ENCODE results near the gene COX6A2.
A peak's percentile ranks its signal among the peaks of the same experiment; 100 is the strongest.

Gene COX6A2

DNA sequence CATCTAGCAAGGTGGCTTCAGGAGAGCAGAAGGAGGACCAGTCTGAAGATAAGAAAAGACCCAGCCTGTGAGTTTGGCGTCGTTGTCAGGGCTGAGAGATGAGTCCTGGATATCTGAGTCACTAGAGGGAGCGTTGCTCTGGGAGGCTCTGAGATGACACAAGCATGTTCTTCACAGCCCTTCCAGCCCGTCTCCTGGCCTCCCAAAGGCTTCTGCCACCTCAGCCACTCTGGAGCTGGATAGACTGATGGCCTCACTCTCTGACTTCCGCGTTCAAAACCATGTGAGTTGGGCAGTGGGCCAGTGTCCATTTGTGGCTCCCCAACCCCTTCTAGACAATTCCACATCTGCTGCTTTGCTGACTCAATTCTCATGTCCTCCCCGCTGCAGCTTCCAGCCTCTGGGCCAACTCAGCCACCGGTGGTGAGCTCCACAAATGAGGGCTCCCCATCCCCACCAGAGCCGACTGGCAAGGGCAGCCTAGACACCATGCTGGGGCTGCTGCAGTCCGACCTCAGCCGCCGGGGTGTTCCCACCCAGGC is 46.1 kb upstream of the COX6A2 start:
- Histone ChIP-seq H3K36me3 (no peaks in the 10 kb centered on the region; the same call in 1 of the 2 replicates), H3K4me3 (ENCODE audit: low read depth, low read length) (no peak overlapping the region), H3K27me3 (no peaks in the 10 kb centered on the region), H3K4me1 (peaks cover 4% of the 10 kb centered on the region; the same call in 1 of the 2 replicates), H3K9me3 (no peaks in the 10 kb centered on the region)
- no peak for DNase-seq
- no peak for TF ChIP-seq CTCF (IDR thresholded peaks at IDR 0.05; ENCODE audit: low read depth, low read length)

- Histone ChIP-seq H3K9me3 (no peaks in the 10 kb centered on the region), H3K36me3 (no peaks in the 10 kb centered on the region; the same call in 1 of the 2 replicates), H3K27me3 (no peaks in the 10 kb centered on the region), H3K4me1 (peaks cover 4% of the 10 kb centered on the region; the same call in 1 of the 2 replicates), H3K4me3 (ENCODE audit: low read depth, low read length) (no peak overlapping the region)
- DNase-seq = no peak
- TF ChIP-seq CTCF (IDR thresholded peaks at IDR 0.05; ENCODE audit: low read depth, low read length) = no peak
Measured at GRCh38 chr16:31473264-31473984, 45.3 kb upstream of the COX6A2 start.

DNA sequence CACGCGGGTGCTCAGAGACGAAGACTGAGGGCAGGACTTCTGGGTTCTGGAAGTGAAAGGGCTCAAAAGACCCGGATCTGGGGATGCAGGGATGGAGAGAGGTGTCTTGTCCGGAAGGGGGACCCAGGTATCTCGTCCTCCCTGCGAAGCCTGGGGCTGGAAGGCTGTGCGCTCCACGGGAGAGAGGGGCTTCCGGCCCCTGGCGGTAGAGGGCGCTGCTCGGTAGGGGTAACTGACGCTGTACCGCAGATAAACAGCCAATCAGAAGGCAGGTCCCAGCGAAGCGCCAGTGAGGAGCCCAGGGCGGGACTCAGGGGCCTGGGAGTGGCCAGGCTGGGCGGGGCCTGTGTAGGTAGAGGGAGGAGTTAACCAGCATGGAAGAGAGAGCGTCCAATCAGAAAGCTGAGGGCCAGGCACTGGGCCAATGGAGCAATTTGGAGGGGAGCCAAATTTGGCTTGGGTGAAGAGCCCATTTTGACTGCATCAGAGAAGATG is 44.6 kb upstream of the COX6A2 start:
- Histone ChIP-seq H3K36me3 (no peaks in the 10 kb centered on the region; the same call in 1 of the 2 replicates), H3K4me3 (ENCODE audit: low read depth, low read length) (peak overlapping the region; percentile 72), H3K4me1 (peaks cover 4% of the 10 kb centered on the region; the same call in 1 of the 2 replicates), H3K27me3 (no peaks in the 10 kb centered on the region), H3K9me3 (no peaks in the 10 kb centered on the region)
- peak; percentile 85 for TF ChIP-seq CTCF (IDR thresholded peaks at IDR 0.05; ENCODE audit: low read depth, low read length)
- DNase-seq = peak; percentile 95

DNA sequence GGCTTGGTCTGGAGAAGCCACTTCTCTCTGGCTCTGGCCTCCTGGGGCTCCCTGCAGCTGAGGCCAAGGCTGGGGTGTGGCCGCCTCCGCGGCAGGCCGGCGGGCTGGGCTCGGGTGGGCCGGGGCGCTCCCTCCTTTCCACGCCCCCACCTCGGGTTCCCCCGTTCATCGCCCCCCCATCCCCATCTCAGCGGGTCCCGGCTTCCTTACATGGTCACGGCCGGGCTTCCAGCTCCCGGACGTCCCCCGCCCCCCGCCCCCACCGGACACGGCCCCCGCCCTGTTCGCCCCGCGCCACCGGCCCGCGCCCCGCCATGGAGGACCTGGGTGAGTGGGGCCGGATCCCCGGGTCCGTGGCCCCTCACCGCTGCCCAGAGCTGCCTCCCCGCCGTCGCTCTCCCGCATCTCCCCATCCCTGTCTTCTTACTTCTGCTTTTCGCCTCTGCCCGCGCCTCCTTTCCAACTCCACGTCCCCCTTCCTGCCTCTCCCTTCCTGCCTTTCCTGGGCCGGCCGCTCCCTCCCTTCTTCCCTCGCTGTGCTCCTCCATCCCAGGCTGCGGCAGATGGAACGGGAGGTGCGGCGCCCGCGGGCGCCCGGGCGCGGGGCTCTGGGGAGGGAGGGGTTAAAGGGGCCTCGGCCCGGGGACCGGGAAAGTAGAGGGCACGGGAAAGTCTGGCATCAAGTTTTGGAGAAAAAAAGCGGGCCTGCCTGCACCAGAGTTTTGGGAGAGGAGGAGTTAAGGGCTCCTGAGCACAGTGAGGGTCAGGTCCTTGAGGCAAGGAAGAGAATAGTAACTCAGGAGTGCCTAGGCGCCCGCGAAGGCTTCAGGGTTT is 43.9 kb upstream of the COX6A2 start, which contains the start of gene TGFB1I1:
TGFB1I1 (plus strand) TSS at position 278 of the 834 bp plus-strand sequence; CDS start at position 315, 37 bp downstream.
- H3K36me3 ChIP-seq = no peaks in the 10 kb centered on the region; the same call in 1 of the 2 replicates
- peaks cover 4% of the 10 kb centered on the region; the same call in 1 of the 2 replicates for H3K4me1 ChIP-seq
- no peaks in the 10 kb centered on the region for H3K9me3 ChIP-seq
- DNase-seq = peak; percentile 72
- peak within 1 kb of the TSS; percentile 72 for H3K4me3 ChIP-seq (ENCODE audit: low read depth, low read length)
- TF ChIP-seq CTCF (IDR thresholded peaks at IDR 0.05; ENCODE audit: low read depth, low read length) = no peak
- H3K27me3 ChIP-seq = no peaks in the 10 kb centered on the region

DNA sequence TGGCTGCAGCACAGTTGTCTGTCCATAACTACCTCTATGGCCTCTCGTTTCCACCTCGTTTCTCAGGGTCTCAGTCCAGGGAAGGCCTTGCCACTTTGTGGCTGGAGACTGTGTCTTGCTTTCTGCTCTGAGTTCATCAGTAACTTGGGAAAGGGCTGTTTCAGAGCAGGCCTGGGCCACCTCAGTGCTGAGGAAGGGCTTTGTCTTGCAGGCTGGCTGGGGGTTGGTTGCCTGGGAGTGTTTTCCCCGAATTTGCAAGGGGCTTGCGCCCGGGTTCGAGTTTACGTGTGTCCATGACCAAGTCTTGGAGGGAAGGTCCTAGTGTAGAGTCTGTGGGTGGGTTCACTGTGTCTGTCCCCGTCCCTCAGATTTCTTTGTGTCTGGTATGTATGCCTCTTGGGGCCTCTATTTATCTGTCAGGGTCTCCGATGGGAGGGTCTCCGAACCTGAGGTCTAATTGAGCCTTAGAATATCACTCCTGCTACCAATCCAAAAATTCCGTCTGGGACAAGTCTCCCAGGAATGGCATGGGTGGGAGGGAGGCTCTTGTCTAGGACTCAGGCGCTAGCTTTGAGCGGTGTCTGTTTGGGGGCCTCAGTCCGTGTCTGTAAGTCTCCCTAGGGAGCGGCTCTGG is 43.2 kb upstream of the COX6A2 start:
- DNase-seq = no peak
- peak overlapping the region; percentile 72 for H3K4me3 ChIP-seq (ENCODE audit: low read depth, low read length)
- peaks cover 4% of the 10 kb centered on the region; the same call in 1 of the 2 replicates for H3K4me1 ChIP-seq
- no peak for TF ChIP-seq CTCF (IDR thresholded peaks at IDR 0.05; ENCODE audit: low read depth, low read length)
- H3K27me3 ChIP-seq = no peaks in the 10 kb centered on the region
- H3K36me3 ChIP-seq = no peaks in the 10 kb centered on the region; the same call in 1 of the 2 replicates
- H3K9me3 ChIP-seq = no peaks in the 10 kb centered on the region
